Neural cell (in vitro differentiated cells): ENCODE results near the gene SLCO2A1. TPM values are rescaled to one million over a fixed set of nuclear protein-coding genes. Genes with fewer than 3 reads are reported as not detected.

Source experiments
- H2AFZ ChIP-seq: fragments of 200-600, 300-800 bp; sonication (generic), shearing (Covaris generic); 2 replicates; pipeline ENCODE4 v1.6.0; 2014; ENCODE audit warnings: low read depth, mild to moderate bottlenecking, antibody characterized with exemption, low read length, moderate library complexity
- H3F3A ChIP-seq: fragments of 200-600 bp; shearing (Covaris generic); 2 replicates; pipeline ENCODE4 v1.6.1; 2016; ENCODE audit warnings: mild to moderate bottlenecking, moderate library complexity, mixed read lengths, antibody characterized with exemption, low read length; ENCODE audit not compliant: insufficient read depth, poor library complexity, severe bottlenecking
- H3K27ac ChIP-seq: fragments of 200-600, 300-800 bp; sonication (generic), shearing (Covaris generic); 2 replicates; pipeline ENCODE4 v1.5.1; 2014; ENCODE audit warnings: mild to moderate bottlenecking, low read length, moderate library complexity
- H3K27me3 ChIP-seq: fragments of 300-800, 200-600 bp; sonication (generic), shearing (Covaris generic); 2 replicates; pipeline ENCODE4 v1.6.0; 2014; ENCODE audit warnings: mild to moderate bottlenecking, low read depth, low read length, moderate library complexity; ENCODE audit not compliant: insufficient read depth
- H3K36me3 ChIP-seq: fragments of 300-800, 200-600 bp; sonication (generic), shearing (Covaris generic); 2 replicates; pipeline ENCODE4 v1.5.1; 2014; ENCODE audit warnings: mild to moderate bottlenecking, antibody characterized with exemption, low read length, moderate library complexity; ENCODE audit not compliant: insufficient read depth
- H3K4me2 ChIP-seq: fragments of 300-800, 200-600 bp; sonication (generic), shearing (Covaris generic); 2 replicates; pipeline ENCODE4 v1.6.0; 2014; ENCODE audit warnings: mild to moderate bottlenecking, low read length
- H3K4me3 ChIP-seq: fragments of 300-800, 200-600 bp; sonication (generic), shearing (Covaris generic); 2 replicates; pipeline ENCODE4 v1.5.1; 2014; ENCODE audit warnings: mild to moderate bottlenecking, low read length, moderate library complexity
- H3K79me2 ChIP-seq: fragments of 200-600 bp; shearing (Covaris generic); replicated peaks from 2 replicates; pipeline ENCODE4 v1.6.0; 2014; ENCODE audit warnings: mild to moderate bottlenecking, low read length, moderate library complexity; ENCODE audit not compliant: insufficient read depth
- H3K9ac ChIP-seq: fragments of 300-800, 200-600 bp; sonication (generic), shearing (Covaris generic); 2 replicates; pipeline ENCODE4 v1.6.1; 2016; ENCODE audit warnings: mild to moderate bottlenecking, low read length, mixed read lengths
- H3K9me2 ChIP-seq: fragments of 200-600 bp; shearing (Covaris generic); 2 replicates; pipeline ENCODE4 v1.6.1; 2016; ENCODE audit warnings: mild to moderate bottlenecking, low read length, mixed read lengths; ENCODE audit not compliant: insufficient read depth
- H3K9me3 ChIP-seq: fragments of 200-600, 300-800 bp; sonication (generic), shearing (Covaris generic); 2 replicates; pipeline ENCODE4 v1.6.1; 2016; ENCODE audit warnings: mild to moderate bottlenecking, mixed run types, low read length, moderate library complexity, mixed read lengths
- H4K20me1 ChIP-seq: fragments of 200-600 bp; shearing (Covaris generic); 2 replicates; pipeline ENCODE4 v1.6.1; 2016; ENCODE audit warnings: mild to moderate bottlenecking, mixed run types; ENCODE audit not compliant: insufficient read depth
- CTCF ChIP-seq: fragments of 450-650 bp; IDR thresholded peaks from 2 replicates; pipeline ENCODE4 v1.5.1; 2014; ENCODE audit warnings: antibody characterized with exemption, mild to moderate bottlenecking, moderate library complexity; ENCODE audit not compliant: poor library complexity, severe bottlenecking
- EP300 ChIP-seq: fragments of 450-650 bp; conservative IDR thresholded peaks from 2 replicates; pipeline ENCODE4 v1.6.1; 2014; ENCODE audit warnings: antibody characterized with exemption, mild to moderate bottlenecking, moderate library complexity; ENCODE audit not compliant: poor library complexity, severe bottlenecking
- EZH2 ChIP-seq: fragments of 200-600, 300-800 bp; shearing (Covaris generic), sonication (generic); IDR thresholded peaks from 2 replicates; pipeline ENCODE4 v1.6.1; 2014; ENCODE audit warnings: antibody characterized with exemption, low read length, borderline replicate concordance, mild to moderate bottlenecking; ENCODE audit not compliant: insufficient read depth, poor library complexity, severe bottlenecking
- MXI1 ChIP-seq: fragments of 450-650 bp; conservative IDR thresholded peaks from 2 replicates; pipeline ENCODE4 v1.6.1; 2014; ENCODE audit warnings: antibody characterized with exemption, mild to moderate bottlenecking; ENCODE audit not compliant: poor library complexity, severe bottlenecking
- POLR2AphosphoS5 ChIP-seq: IDR thresholded peaks from 2 replicates; pipeline ENCODE4 v1.6.1; 2012
- RAD21 ChIP-seq: fragments of 450-650 bp; conservative IDR thresholded peaks from 2 replicates; pipeline ENCODE4 v1.6.1; 2014; ENCODE audit warnings: antibody characterized with exemption, mild to moderate bottlenecking, moderate library complexity
- REST ChIP-seq: IDR thresholded peaks from 2 replicates; pipeline ENCODE4 v1.6.1; 2012; ENCODE audit warnings: borderline replicate concordance
- SMC3 ChIP-seq: fragments of 450-650 bp; conservative IDR thresholded peaks from 2 replicates; pipeline ENCODE4 v1.6.1; 2014; ENCODE audit warnings: antibody characterized with exemption, mild to moderate bottlenecking, moderate library complexity; ENCODE audit not compliant: poor library complexity
- TAF1 ChIP-seq: IDR thresholded peaks from 2 replicates; pipeline ENCODE4 v1.6.1; 2012; ENCODE audit warnings: low read depth
- polyA plus RNA-seq: library from polyadenylated mRNA; depleted of rRNA; stranded (reverse); fragments of >200 nt; gene quantifications from 2 replicates; pipeline ENCODE4 v1.2.3, GENCODE V29; 2014

Gene SLCO2A1
- polyA plus RNA-seq, 1 donor from 2014 or later: not detected

GRCh38 chr3:133897547-133897946 lies 132.2 kb downstream of the SLCO2A1 start:
- no peaks in the 10 kb centered on the region for H3K9me3 ChIP-seq
- H3K4me2 ChIP-seq: no peak overlapping the region
- no peaks in the 10 kb centered on the region for H3K36me3 ChIP-seq
- H3K27ac ChIP-seq: no peak overlapping the region
- no peaks in the 10 kb centered on the region for H3K27me3 ChIP-seq
- H3K4me3 ChIP-seq: no peak overlapping the region
- peaks cover 27% of the 10 kb centered on the region for H3K79me2 ChIP-seq
- no peak overlapping the region for H2AFZ ChIP-seq
- no peaks in the 10 kb centered on the region for H4K20me1 ChIP-seq
- no peaks in the 10 kb centered on the region for H3K9me2 ChIP-seq
- TF ChIP-seq RAD21 (no peak), TAF1 (no peak), EP300 (no peak), MXI1 (no peak)
- H3F3A ChIP-seq: no peaks in the 10 kb centered on the region
- no peak overlapping the region for H3K9ac ChIP-seq

GRCh38 chr3:133896002-133896761 lies 133.5 kb downstream of the SLCO2A1 start:
- Histone ChIP-seq H3K27me3 (no peaks in the 10 kb centered on the region), H3K27ac (peak overlapping the region; percentile 83), H3K79me2 (peaks cover 33% of the 10 kb centered on the region), H3F3A (no peaks in the 10 kb centered on the region), H3K4me3 (peak overlapping the region; percentile 96), H3K9me3 (no peaks in the 10 kb centered on the region), H2AFZ (peak overlapping the region; percentile 95), H3K9me2 (no peaks in the 10 kb centered on the region), H4K20me1 (no peaks in the 10 kb centered on the region), H3K4me2 (peak overlapping the region; percentile 56), H3K9ac (peak overlapping the region; percentile 94), H3K36me3 (no peaks in the 10 kb centered on the region)
- TF ChIP-seq POLR2AphosphoS5: no peak
- peak; percentile 48 for TF ChIP-seq REST
- no peak for TF ChIP-seq MXI1

GRCh38 chr3:133895208-133896001 lies 134.3 kb downstream of the SLCO2A1 start, which contains the start of gene RAB6B:
TSS of gene RAB6B (minus strand) at chr3:133895882. CDS start at chr3:133895466, 416 bp downstream.
- peak; percentile 40 for TF ChIP-seq RAD21
- peak; percentile 67 for TF ChIP-seq EP300
- TF ChIP-seq CTCF: no peak
- TF ChIP-seq MXI1: peak; percentile 73
- peak; percentile 77 for TF ChIP-seq POLR2AphosphoS5
- no peak for TF ChIP-seq EZH2
- peak; percentile 38 for TF ChIP-seq SMC3
- TF ChIP-seq REST: peak; percentile 6
- Histone ChIP-seq H3K4me2 (peak within 1 kb of the TSS; percentile 98), H3K79me2 (peaks cover 39% of the 10 kb centered on the region), H3K27ac (peak within 1 kb of the TSS; percentile 83), H3K9me2 (no peaks in the 10 kb centered on the region), H3K4me3 (peak within 1 kb of the TSS; percentile 96), H4K20me1 (no peaks in the 10 kb centered on the region), H3K9ac (peak within 1 kb of the TSS; percentile 94), H2AFZ (peak within 1 kb of the TSS; percentile 95), H3K36me3 (no peaks in the 10 kb centered on the region), H3K9me3 (no peaks in the 10 kb centered on the region), H3F3A (no peaks in the 10 kb centered on the region), H3K27me3 (no peaks in the 10 kb centered on the region)
